HepG2 (cell line): ENCODE results near the gene CDK6. TPM values are rescaled to one million over a fixed set of nuclear protein-coding genes. Genes with fewer than 3 reads are reported as not detected.

ENCODE experiments used
- ATAC-seq: fragments of 200-7000 bp; cut with Tn5 transposase; 3 replicates; pipeline ENCODE4 v1.9.1; 2020; ENCODE audit warnings: mild to moderate bottlenecking, moderate library complexity
- BruUV-seq: library from RNA; stranded (reverse); fragments of 400-500 nt; replicated peaks from 2 replicates; lab custom pipeline; 2021; lab: Mats Ljungman, UMichigan
- CTCF ChIA-PET: fragments of 300-600 bp; formaldehyde crosslinking; extraction: SDS; loops from one replicate; lab custom pipeline; 2021; ENCODE audit warnings: low total read pairs, inconsistent platforms, low intra/inter-chr PET ratio; lab: Yijun Ruan, JAX
- POLR2A ChIA-PET: fragments of 350-600 bp; sonication (Branson Sonifier 250); formaldehyde crosslinking; loops from one replicate; lab custom pipeline; 2020; ENCODE audit warnings: antibody characterized with exemption, inconsistent platforms; lab: Yijun Ruan, JAX
- DNase-seq: peaks from one replicate; pipeline ENCODE4 v3.0.0-alpha.2; 2015; ENCODE audit warnings: low spot score
- FAIRE-seq: peaks from 3 replicates; lab custom pipeline; 2011; peaks lifted over from hg19 to GRCh38; lab: Jason Lieb, UNC
- H2AFZ ChIP-seq: one replicate; pipeline ENCODE4 v1.6.1; 2011; ENCODE audit warnings: low read length, inconsistent platforms
- H3K27ac ChIP-seq: fragments of 300-600 bp; 3 replicates; pipeline ENCODE4 v1.8.0; 2011; ENCODE audit warnings: mixed run types, mild to moderate bottlenecking, mixed read lengths, low read length, inconsistent platforms; ENCODE audit not compliant: insufficient read depth; ENCODE audit errors: extremely low read length
- H3K27me3 ChIP-seq, 2 experiments: fragments of 200-600 bp in 1 of 2; 2 replicates in 1 of 2; 3 replicates in 1 of 2; pipeline versions ENCODE4 v1.6.0 to v1.8.0; 2011; ENCODE audit warnings: low read length in 2 of 2, mild to moderate bottlenecking in 2 of 2, moderate library complexity in 2 of 2, inconsistent platforms in 1 of 2; ENCODE audit not compliant: insufficient read depth in 2 of 2, control insufficient read depth in 1 of 2
- H3K36me3 ChIP-seq, 2 experiments: fragments of 200-600 bp in 1 of 2; replicated peaks in 1 of 2; 2 replicates in 1 of 2; 3 replicates in 1 of 2; pipeline versions ENCODE4 v1.5.1 to v1.8.0; 2011; ENCODE audit warnings: low read length in 2 of 2, inconsistent platforms in 1 of 2; ENCODE audit not compliant: insufficient read depth in 2 of 2, control insufficient read depth in 1 of 2
- H3K4me1 ChIP-seq: 2 replicates; pipeline ENCODE4 v1.5.1; 2012; ENCODE audit warnings: low read length, inconsistent platforms; ENCODE audit not compliant: insufficient read depth
- H3K4me2 ChIP-seq: 2 replicates; pipeline ENCODE4 v1.6.0; 2011; ENCODE audit warnings: low read depth, low read length, inconsistent platforms
- H3K4me3 ChIP-seq, 3 experiments: fragments of 200-600 bp in 1 of 3; sonication (generic), shearing (Covaris generic) in 1 of 3; replicated peaks in 1 of 3; 2 replicates each; pipeline ENCODE4 v1.5.1; 2011 to 2016; ENCODE audit warnings: low read length in 3 of 3, inconsistent platforms in 2 of 3, low read depth in 2 of 3, mild to moderate bottlenecking in 2 of 3, control low read depth in 1 of 3, mixed read lengths in 1 of 3; ENCODE audit not compliant: insufficient read depth in 1 of 3
- H3K79me2 ChIP-seq: one replicate; pipeline ENCODE4 v1.6.1; 2011; ENCODE audit warnings: low read length, inconsistent platforms; ENCODE audit not compliant: insufficient read depth
- H3K9ac ChIP-seq: 2 replicates; pipeline ENCODE4 v1.6.0; 2011; ENCODE audit warnings: mild to moderate bottlenecking, low read depth, low read length, inconsistent platforms; ENCODE audit not compliant: insufficient read depth
- H3K9me3 ChIP-seq: 2 replicates; pipeline ENCODE4 v1.5.1; 2012; ENCODE audit warnings: mild to moderate bottlenecking, low read length
- H4K20me1 ChIP-seq: 2 replicates; pipeline ENCODE4 v1.6.0; 2011; ENCODE audit warnings: inconsistent platforms, mild to moderate bottlenecking, low read length, moderate library complexity; ENCODE audit not compliant: insufficient read depth
- AFF4 ChIP-seq: sonication (generic); formaldehyde crosslinking; IDR thresholded peaks from 2 replicates; pipeline ENCODE4 v1.4.0; 2020; ENCODE audit warnings: missing genetic modification reagents
- ATF1 ChIP-seq: IDR thresholded peaks from 2 replicates; pipeline ENCODE4 v1.6.1; 2016; ENCODE audit warnings: mild to moderate bottlenecking, control low read depth
- FOSL2 ChIP-seq: sonication (generic); formaldehyde crosslinking; IDR thresholded peaks from 2 replicates; pipeline ENCODE4 v1.4.0; 2020; ENCODE audit warnings: missing genetic modification reagents
- HBP1 ChIP-seq: IDR thresholded peaks from 2 replicates; pipeline ENCODE4 v1.6.1; 2016; ENCODE audit warnings: low read depth, control low read depth
- NFE2 ChIP-seq: sonication (generic); formaldehyde crosslinking; IDR thresholded peaks from 2 replicates; pipeline ENCODE4 v1.4.0; 2020; ENCODE audit warnings: missing genetic modification reagents
- NFYB ChIP-seq: sonication (generic); formaldehyde crosslinking; IDR thresholded peaks from 2 replicates; pipeline ENCODE4 v1.4.0; 2020; ENCODE audit warnings: missing genetic modification reagents
- NR3C1 ChIP-seq: sonication (generic); formaldehyde crosslinking; IDR thresholded peaks from 2 replicates; pipeline ENCODE4 v1.4.0; 2020; ENCODE audit warnings: missing genetic modification reagents
- TBX3 ChIP-seq: fragments of 450-650 bp; IDR thresholded peaks from 2 replicates; pipeline ENCODE4 v1.6.1; 2017; ENCODE audit warnings: antibody characterized with exemption, mild to moderate bottlenecking, inconsistent platforms, borderline replicate concordance
- ZNF296 ChIP-seq: sonication (generic); formaldehyde crosslinking; conservative IDR thresholded peaks from 2 replicates; pipeline ENCODE4 v1.5.0; 2020; ENCODE audit warnings: mild to moderate bottlenecking, missing genetic modification reagents
- ZNF382 ChIP-seq: sonication (generic); formaldehyde crosslinking; IDR thresholded peaks from 2 replicates; pipeline ENCODE4 v1.5.0; 2020; ENCODE audit warnings: missing genetic modification reagents, mild to moderate bottlenecking, borderline replicate concordance
- ZNF773 ChIP-seq: sonication (generic); formaldehyde crosslinking; IDR thresholded peaks from 2 replicates; pipeline ENCODE4 v1.4.0; 2020; ENCODE audit warnings: missing genetic modification reagents, borderline replicate concordance
- WGBS: methylation state at CpG from one replicate; pipeline ENCODE4 v1.1.6; 2017; ENCODE audit warnings: low lambda C conversion rate; 5-methylcytosine and 5-hydroxymethylcytosine counted together
- in situ Hi-C: cut with HindIII; loops from 2 replicates; pipeline ENCODE4 v1.10.0; 2017; ENCODE audit warnings: low pct_unique_long_range_greater_than_20kb; ENCODE audit not compliant: extremely low pct_ligation_motif_present
- intact Hi-C: fragments of 100-400 bp; cut with micrococcal nuclease; formaldehyde crosslinking; loops from one replicate; pipeline ENCODE4 v1.10.0; 2022; ENCODE audit not compliant: unreplicated experiment
- polyA plus RNA-seq, 8 experiments: library from polyadenylated mRNA; depleted of rRNA in 3 of 8; stranded (reverse) in 7 of 8; unstranded in 1 of 8; fragments of >200 nt; fragmentation: Illumina TruSeq in 4 of 8; extraction: Trizol in 4 of 8; gene quantifications; 2 replicates each; pipeline versions ENCODE4 v1.2.1 to v1.2.3, GENCODE V29; 2011 to 2016; ENCODE audit warnings: low read depth in 4 of 8, missing spikeins in 1 of 8, mixed read lengths in 1 of 8; ENCODE audit not compliant: insufficient read depth in 1 of 8
- total RNA-seq, 5 experiments: library from RNA; depleted of rRNA; stranded (reverse); fragments of >200 nt; fragmentation: Illumina TruSeq; extraction: Trizol; gene quantifications; 2 replicates each; pipeline ENCODE4 v1.2.3, GENCODE V29; 2016; ENCODE audit warnings: low read depth in 1 of 5

Gene CDK6
- total and polyA plus RNA-seq, 2 of the 13 experiments (the other 11 are each of a cell fraction or from before 2014, with no cell fraction given): 34.6 to 90.8 TPM

GRCh38 chr7:92667816-92668535 lies 168.4 kb downstream of the CDK6 start:
- no TSS peak for BruUV-seq
- no peaks in the 10 kb centered on the region for H3K4me1 ChIP-seq
- in situ Hi-C loops: no loop called here
- no peaks in the 10 kb centered on the region for H3K27me3 ChIP-seq
- no peak overlapping the region for H3K9ac ChIP-seq
- no peak for ATAC-seq
- no peaks in the 10 kb centered on the region for H4K20me1 ChIP-seq
- ChIA-PET POLR2A (no interaction called here), CTCF (no interaction called here)
- FAIRE-seq: no peak
- no peak overlapping the region for H3K4me3 ChIP-seq
- peaks cover 19 to 66% of the 10 kb centered on the region in 2 experiments for H3K36me3 ChIP-seq
- no peak for DNase-seq
- no peak overlapping the region for H3K27ac ChIP-seq
- TF ChIP-seq NFE2 (CRISPR knock-in tag): no peak
- no peak for TF ChIP-seq ZNF296 (CRISPR knock-in tag)
- TF ChIP-seq ATF1 (CRISPR knock-in tag): no peak
- no peak for TF ChIP-seq FOSL2 (CRISPR knock-in tag)
- TF ChIP-seq NR3C1 (CRISPR knock-in tag): no peak
- TF ChIP-seq HBP1 (CRISPR knock-in tag): no peak
- no peak for TF ChIP-seq ZNF773
- TF ChIP-seq NFYB (CRISPR knock-in tag): no peak
- no peak for TF ChIP-seq TBX3
- TF ChIP-seq AFF4 (CRISPR knock-in tag): no peak
- no peak for TF ChIP-seq ZNF382 (CRISPR knock-in tag)
- H3K9me3 ChIP-seq: no peaks in the 10 kb centered on the region
- intact Hi-C loops: no loop called here
- H2AFZ ChIP-seq: no peak overlapping the region
- H3K79me2 ChIP-seq: peaks cover 13% of the 10 kb centered on the region
- H3K4me2 ChIP-seq: no peak overlapping the region
- 97% methylated on average over 6 of the region's 6 CpGs for WGBS
